Ascending aorta (tissue), 2 donors: Measurements from ENCODE around the gene SCO2. TPM values are rescaled to one million over a fixed set of nuclear protein-coding genes. Genes with fewer than 3 reads are reported as not detected.

ENCODE experiments used
- DNase-seq, 2 donors: peaks; one replicate each; pipeline ENCODE4 v3.0.0-alpha.2; 2019; ENCODE audit warnings: low spot score in 2 of 2
- H3K27ac ChIP-seq, 2 donors: fragments of 200-600 bp; sonication (generic); one replicate each; pipeline ENCODE4 v1.5.1; 2016 to 2017; ENCODE audit warnings: mild to moderate bottlenecking in 1 of 2
- H3K27me3 ChIP-seq: fragments of 200-600 bp; sonication (generic); one replicate; pipeline ENCODE4 v1.5.1; 2017
- H3K36me3 ChIP-seq, 2 donors: fragments of 200-600 bp; sonication (generic); one replicate each; pipeline ENCODE4 v1.5.1; 2016
- H3K4me1 ChIP-seq, 2 donors: fragments of 200-600 bp; sonication (generic); one replicate each; pipeline ENCODE4 v1.5.1; 2016 to 2017; ENCODE audit warnings: mild to moderate bottlenecking in 1 of 2
- H3K4me3 ChIP-seq, 2 donors: fragments of 200-600 bp; sonication (generic); one replicate each; pipeline ENCODE4 v1.5.1; 2016 to 2017; ENCODE audit warnings: mild to moderate bottlenecking in 1 of 2
- H3K9me3 ChIP-seq, 2 donors: fragments of 200-600 bp; sonication (generic); one replicate each; pipeline ENCODE4 v1.5.1; 2016
- intact Hi-C: fragments of 100-400 bp; cut with DNase I; formaldehyde crosslinking; loops from one replicate; pipeline ENCODE4 v1.15.1; 2023
- total RNA-seq: library from RNA; depleted of rRNA; stranded (reverse); fragments of >200 nt; gene quantifications from one replicate; pipeline ENCODE4 v1.1.0, GENCODE V29; 2016
- TF ChIP-seq, protein P1 (sequence below), 3 experiments: fragments of 200-600 bp in 2 of 3; fragments of 450-650 bp in 1 of 3; sonication (generic) in 2 of 3; IDR thresholded peaks; one replicate each; pipeline ENCODE4 v1.5.1; 2016 to 2019; ENCODE audit warnings: antibody characterized with exemption in 3 of 3, mild to moderate bottlenecking in 1 of 3, moderate library complexity in 1 of 3

SCO2 gene
- total RNA-seq, 1 donor from 2014 or later = not detected

DNA sequence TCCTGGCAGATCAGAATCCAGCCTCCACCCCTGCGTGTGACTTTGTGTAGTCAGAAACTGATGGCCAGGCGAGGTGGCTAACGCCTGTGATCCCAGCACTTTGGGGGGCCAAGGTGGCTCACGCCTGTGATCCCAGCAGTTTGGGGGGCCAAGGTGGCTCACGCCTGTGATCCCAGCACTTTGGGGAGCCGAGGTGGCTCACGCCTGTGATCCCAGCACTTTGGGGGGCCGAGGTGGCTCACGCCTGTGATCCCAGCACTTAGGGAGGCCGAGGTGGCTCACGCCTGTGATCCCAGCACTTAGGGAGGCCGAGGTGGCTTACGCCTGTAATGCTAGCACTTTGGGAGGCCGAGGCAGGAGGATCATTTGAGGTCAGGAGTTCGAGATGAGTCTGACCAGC, 12.2 kb downstream of the SCO2 start:
- intact Hi-C loops = no loop called here
- Histone ChIP-seq H3K27me3 (no peaks in the 10 kb centered on the region), H3K4me3 (no peak overlapping the region), H3K4me1 (peaks cover 0 to 8% of the 10 kb centered on the region in 2 donors), H3K27ac (no peak overlapping the region), H3K36me3 (peaks cover 19 to 33% of the 10 kb centered on the region in 2 donors), H3K9me3 (no peaks in the 10 kb centered on the region)
- TF ChIP-seq, protein P1, sequence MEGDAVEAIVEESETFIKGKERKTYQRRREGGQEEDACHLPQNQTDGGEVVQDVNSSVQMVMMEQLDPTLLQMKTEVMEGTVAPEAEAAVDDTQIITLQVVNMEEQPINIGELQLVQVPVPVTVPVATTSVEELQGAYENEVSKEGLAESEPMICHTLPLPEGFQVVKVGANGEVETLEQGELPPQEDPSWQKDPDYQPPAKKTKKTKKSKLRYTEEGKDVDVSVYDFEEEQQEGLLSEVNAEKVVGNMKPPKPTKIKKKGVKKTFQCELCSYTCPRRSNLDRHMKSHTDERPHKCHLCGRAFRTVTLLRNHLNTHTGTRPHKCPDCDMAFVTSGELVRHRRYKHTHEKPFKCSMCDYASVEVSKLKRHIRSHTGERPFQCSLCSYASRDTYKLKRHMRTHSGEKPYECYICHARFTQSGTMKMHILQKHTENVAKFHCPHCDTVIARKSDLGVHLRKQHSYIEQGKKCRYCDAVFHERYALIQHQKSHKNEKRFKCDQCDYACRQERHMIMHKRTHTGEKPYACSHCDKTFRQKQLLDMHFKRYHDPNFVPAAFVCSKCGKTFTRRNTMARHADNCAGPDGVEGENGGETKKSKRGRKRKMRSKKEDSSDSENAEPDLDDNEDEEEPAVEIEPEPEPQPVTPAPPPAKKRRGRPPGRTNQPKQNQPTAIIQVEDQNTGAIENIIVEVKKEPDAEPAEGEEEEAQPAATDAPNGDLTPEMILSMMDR (IDR thresholded peaks at IDR 0.05) = no peak
- DNase-seq = no peak

DNA sequence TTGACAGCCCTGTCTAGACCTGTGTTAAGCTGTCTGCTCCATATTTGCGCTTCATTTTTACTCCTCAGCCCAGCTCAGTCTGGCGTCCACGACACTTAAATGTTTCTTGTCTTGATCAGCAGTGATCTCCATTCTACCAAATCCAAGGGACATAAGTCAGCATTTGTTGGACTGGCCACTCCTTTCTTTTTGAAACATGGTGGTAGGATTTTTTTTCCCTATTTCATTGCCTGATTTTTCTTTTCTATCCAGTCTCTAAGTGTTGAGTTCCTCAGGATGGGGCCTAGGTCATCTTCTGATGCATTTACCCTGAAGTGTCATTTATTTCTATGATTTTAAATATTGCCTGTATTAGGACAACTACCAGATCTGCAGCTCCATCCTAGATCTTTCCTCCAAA, 16.5 kb downstream of the SCO2 start:
- Histone ChIP-seq H3K27me3 (no peaks in the 10 kb centered on the region), H3K27ac (peak overlapping the region; percentile 78 to 97), H3K4me1 (peaks cover 10 to 20% of the 10 kb centered on the region in 2 donors), H3K4me3 (peak overlapping the region; percentile 71 to 73), H3K9me3 (no peaks in the 10 kb centered on the region), H3K36me3 (peaks cover 21 to 29% of the 10 kb centered on the region in 2 donors)
- no peak for DNase-seq
- TF ChIP-seq, protein P1 (IDR thresholded peaks at IDR 0.05) = no peak
- intact Hi-C loops = loop anchor here (1.0 to 10.0 kb wide), 5 partner anchors 16 to 544 kb away; partner anchors contain the start of genes CHKB, PIM3, SCO2 and SELENOO

DNA sequence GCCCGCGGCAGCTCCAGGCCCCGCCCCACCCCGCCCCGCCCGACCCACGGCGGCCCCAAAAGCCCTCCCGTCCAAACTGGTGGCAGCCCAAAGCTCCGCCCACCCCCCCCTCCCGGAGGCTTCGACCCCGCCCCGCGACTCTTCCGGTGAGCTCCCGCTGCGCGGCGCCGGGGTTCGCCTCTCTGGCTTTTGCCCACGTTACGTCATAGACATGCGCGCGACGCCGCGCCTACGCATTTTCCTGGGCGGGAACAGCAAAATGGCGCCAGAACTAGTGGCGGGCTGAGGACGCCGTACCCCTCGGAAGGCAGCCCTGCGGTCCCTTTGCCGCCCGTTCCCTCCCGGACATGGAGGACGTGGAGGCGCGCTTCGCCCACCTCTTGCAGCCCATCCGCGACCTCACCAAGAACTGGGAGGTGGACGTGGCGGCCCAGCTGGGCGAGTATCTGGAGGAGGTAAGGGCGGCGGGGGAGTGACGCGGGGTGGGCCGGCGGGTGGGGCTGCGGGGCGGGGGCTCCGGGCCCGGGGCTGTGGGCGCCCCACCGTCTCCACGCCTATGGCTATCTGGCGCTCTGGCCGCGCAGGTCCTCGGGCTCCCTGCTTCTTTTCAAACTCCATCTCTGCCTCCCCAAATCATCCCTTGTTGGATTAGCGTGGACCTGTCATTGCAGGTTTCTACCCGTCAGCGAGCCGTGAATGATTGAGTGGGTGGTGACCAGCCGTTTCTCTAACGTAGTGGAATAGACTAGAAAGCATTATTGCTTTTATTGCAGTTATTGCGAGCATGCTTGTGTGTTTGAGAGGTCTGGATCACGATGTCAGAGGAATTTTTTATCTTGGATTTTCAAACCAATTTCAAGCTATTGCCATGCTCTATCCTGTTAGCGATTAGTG, 17.2 kb downstream of the SCO2 start, which contains the start of gene NCAPH2:
Gene NCAPH2, plus strand, starts transcription at position 234 of the 894 bp plus-strand sequence. Its CDS starts 114 bp downstream, at position 348.
- H3K4me1 ChIP-seq = peaks cover 10 to 20% of the 10 kb centered on the region in 2 donors
- peak within 1 kb of the TSS; percentile 83 to 94 for H3K4me3 ChIP-seq
- intact Hi-C loops = loop anchor here (1.0 to 10.0 kb wide), 8 partner anchors 17 to 543 kb away; partner anchors contain the start of genes ARSA, CHKB, PIM3 and SBF1
- peak; percentile 70 to 97 for DNase-seq
- H3K27ac ChIP-seq = peak within 1 kb of the TSS; percentile 80 to 97
- no peaks in the 10 kb centered on the region for H3K9me3 ChIP-seq
- H3K36me3 ChIP-seq = peaks cover 26 to 34% of the 10 kb centered on the region in 2 donors
- TF ChIP-seq, protein P1 (IDR thresholded peaks at IDR 0.05) = no peak
- H3K27me3 ChIP-seq = no peaks in the 10 kb centered on the region

DNA sequence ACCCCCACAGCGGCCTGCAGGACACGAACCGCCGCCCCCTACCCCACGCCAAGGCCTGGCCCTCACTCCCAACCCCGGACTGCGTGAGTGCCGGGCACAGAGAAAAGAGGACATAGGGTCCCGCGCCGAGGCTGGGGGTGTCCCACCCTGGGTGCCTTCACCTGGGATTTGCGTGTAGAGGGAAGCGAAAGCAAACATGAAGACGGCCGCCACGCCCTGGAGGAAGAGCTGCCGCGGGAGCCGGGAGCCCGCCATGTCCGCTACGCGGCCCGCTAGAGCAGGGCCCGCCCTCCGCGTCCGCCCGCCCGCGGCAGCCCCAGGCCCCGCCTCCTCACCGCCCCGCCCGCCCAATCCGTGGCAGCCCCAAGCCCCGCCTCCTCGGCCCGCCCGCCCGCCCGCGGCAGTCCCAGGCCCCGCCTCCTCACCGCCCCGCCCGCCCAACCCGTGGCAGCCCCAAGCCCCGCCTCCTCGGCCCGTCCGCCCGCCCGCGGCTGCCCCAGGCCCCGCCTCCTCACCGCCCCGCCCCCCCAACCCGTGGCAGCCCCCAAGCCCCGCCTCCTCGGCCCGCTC, 17.9 kb downstream of the SCO2 start, which contains the start of gene LMF2:
Gene LMF2, minus strand, starts transcription at position 282 of the 570 bp plus-strand sequence. Its CDS starts 27 bp downstream, at position 255.
- intact Hi-C loops = loop anchor here (1.0 to 10.0 kb wide), 6 partner anchors 32 to 543 kb away; partner anchors contain the start of genes ARSA, PIM3, SBF1 and SELENOO
- peak within 1 kb of the TSS; percentile 80 to 97 for H3K27ac ChIP-seq
- peak in 1 of 2 donors; percentile 92 for DNase-seq

More for the DNA sequence above, 17.9 kb downstream of the SCO2 start, which contains the start of gene LMF2:
- peaks cover 10 to 20% of the 10 kb centered on the region in 2 donors for H3K4me1 ChIP-seq
- no peaks in the 10 kb centered on the region for H3K9me3 ChIP-seq
- H3K4me3 ChIP-seq = peak within 1 kb of the TSS; percentile 83 to 94
- TF ChIP-seq, protein P1 (IDR thresholded peaks at IDR 0.05) = no peak
- peaks cover 32 to 41% of the 10 kb centered on the region in 2 donors for H3K36me3 ChIP-seq
- no peaks in the 10 kb centered on the region for H3K27me3 ChIP-seq
